Activated naive CD8-positive, alpha-beta T cell treated with anti-CD3 and anti-CD28 coated beads, Interleukin-2, amount 50 U/mL, for 24 hours (primary cell): ENCODE results near the gene RRP36.
A peak's percentile ranks its signal among the peaks of the same experiment; 100 is the strongest.
"Not testable (repeated sequence)": the region's sequence is repeated elsewhere in the genome, so short reads cannot be mapped to it uniquely, and the experiment has no call there.

ENCODE experiments used
- ATAC-seq: fragments of 150-1000 bp; cut with Tn5 transposase; one replicate; pipeline ENCODE4 v1.10.0; 2021
- DNase-seq: peaks from one replicate; pipeline ENCODE4 v3.0.0; 2021
- H3K27ac Mint-ChIP-seq: one replicate; pipeline ENCODE4 v1.8.0; 2021; ENCODE audit warnings: mild to moderate bottlenecking, mixed read lengths
- H3K27me3 Mint-ChIP-seq: one replicate; pipeline ENCODE4 v1.8.0; 2021; ENCODE audit warnings: mixed read lengths
- H3K36me3 Mint-ChIP-seq: one replicate; pipeline ENCODE4 v1.8.0; 2021; ENCODE audit warnings: low read depth, mixed read lengths
- H3K4me1 Mint-ChIP-seq: one replicate; pipeline ENCODE4 v1.8.0; 2021; ENCODE audit warnings: mixed read lengths
- H3K4me3 Mint-ChIP-seq: one replicate; pipeline ENCODE4 v1.8.0; 2021; ENCODE audit warnings: mild to moderate bottlenecking, moderate library complexity, mixed read lengths
- H3K9me3 Mint-ChIP-seq: one replicate; pipeline ENCODE4 v1.8.0; 2021; ENCODE audit warnings: mixed read lengths

Gene RRP36

GRCh38 chr6:43037706-43038105 lies 16.3 kb downstream of the RRP36 start:
- DNase-seq (no peak), ATAC-seq (no peak)
- Mint-ChIP-seq H3K9me3 (no peaks in the 10 kb centered on the region), H3K36me3 (peaks cover 37% of the 10 kb centered on the region), H3K4me3 (no peak overlapping the region), H3K4me1 (no peaks in the 10 kb centered on the region), H3K27ac (no peak overlapping the region), H3K27me3 (no peaks in the 10 kb centered on the region)

DNA sequence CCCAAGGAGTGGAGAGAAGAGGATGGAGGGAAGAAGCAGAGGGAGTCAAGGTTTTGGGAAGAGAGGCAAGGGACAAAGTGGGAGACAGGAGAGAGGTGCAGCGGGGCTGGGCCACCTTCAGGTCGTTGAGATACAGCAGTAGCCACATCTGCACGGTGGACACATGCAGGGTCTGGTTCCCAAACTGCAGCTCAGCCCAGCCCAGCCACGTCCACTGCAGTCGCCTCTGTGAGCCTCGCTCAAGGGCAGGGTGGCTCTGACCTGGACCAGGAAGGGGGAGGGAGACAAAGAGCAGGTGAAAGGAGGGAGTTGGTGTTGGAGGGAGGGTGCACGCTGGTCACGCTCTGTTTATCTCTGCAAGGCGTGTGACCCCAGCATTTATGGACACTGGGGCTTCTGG lies 17.3 kb downstream of the RRP36 start:
- no peak for ATAC-seq
- no peaks in the 10 kb centered on the region for H3K27me3 Mint-ChIP-seq
- peaks cover 31% of the 10 kb centered on the region for H3K36me3 Mint-ChIP-seq
- no peak overlapping the region for H3K4me3 Mint-ChIP-seq
- no peaks in the 10 kb centered on the region for H3K4me1 Mint-ChIP-seq
- no peak for DNase-seq
- H3K9me3 Mint-ChIP-seq: no peaks in the 10 kb centered on the region
- H3K27ac Mint-ChIP-seq: no peak overlapping the region

DNA sequence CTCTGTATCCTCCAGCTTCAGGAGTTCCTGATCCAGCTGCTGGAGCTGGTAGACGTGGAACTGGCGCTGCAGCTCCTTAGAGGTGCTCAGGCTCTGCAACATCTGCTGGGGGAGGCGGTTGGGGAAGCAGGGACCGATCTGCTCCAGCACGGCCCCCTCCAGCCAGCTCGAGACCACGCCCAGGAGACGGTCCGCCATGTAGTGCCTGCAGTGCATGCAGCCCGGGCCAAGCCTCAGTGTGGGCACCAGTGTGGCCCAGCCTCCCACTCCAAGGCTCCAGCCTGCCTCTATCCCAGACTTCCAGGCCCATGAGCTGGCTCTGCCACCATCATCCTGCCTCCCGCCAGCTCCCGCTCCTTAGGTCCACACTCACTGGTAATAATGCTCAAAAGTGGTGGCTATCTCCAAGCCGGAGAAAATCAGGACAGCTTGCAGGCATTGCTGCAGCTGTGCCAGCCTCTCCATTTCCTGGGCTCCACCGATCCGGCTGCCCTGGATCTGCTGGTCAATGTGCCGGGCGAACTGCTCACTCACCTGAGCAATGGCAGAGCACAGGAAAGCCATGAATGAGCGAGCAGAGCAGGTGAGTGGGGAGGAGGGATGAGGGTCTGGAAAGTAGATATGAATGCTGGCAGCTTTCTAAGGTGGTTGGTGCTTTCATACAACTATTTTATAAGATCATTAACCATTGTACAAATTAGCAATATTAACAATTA lies 19.3 kb downstream of the RRP36 start:
- H3K27ac Mint-ChIP-seq: no peak overlapping the region
- H3K36me3 Mint-ChIP-seq: peaks cover 28% of the 10 kb centered on the region
- H3K27me3 Mint-ChIP-seq: no peaks in the 10 kb centered on the region
- H3K9me3 Mint-ChIP-seq: no peaks in the 10 kb centered on the region
- ATAC-seq (no peak), DNase-seq (no peak)
- H3K4me3 Mint-ChIP-seq: no peak overlapping the region
- no peaks in the 10 kb centered on the region for H3K4me1 Mint-ChIP-seq

DNA sequence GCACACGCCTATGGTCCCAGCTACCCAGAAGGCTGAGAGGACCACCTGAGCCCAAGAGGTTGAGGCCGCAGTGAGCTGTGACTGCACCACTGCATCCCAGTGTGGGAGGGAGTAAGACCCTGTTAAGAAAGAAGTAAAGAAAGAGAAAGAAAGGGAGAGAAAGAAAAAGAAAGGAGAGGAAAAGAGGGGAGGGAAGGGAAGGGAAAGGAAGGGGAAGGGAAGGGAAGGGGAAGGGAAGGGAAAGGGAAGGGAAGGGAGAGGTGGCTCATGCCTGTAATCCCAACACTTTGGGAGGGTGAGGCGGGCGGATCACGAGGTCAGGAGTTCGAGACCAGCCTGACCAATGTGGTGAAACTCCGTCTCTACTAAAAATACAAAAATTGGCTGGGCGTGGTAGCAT lies 20.1 kb downstream of the RRP36 start:
- H3K36me3 Mint-ChIP-seq: peaks cover 30% of the 10 kb centered on the region
- H3K4me3 Mint-ChIP-seq, H3K4me1 Mint-ChIP-seq, H3K27me3 Mint-ChIP-seq, H3K9me3 Mint-ChIP-seq, ATAC-seq, H3K27ac Mint-ChIP-seq, DNase-seq: not testable (repeated sequence)

- peaks cover 22% of the 10 kb centered on the region for H3K36me3 Mint-ChIP-seq
These were observed 21.9 kb downstream of the RRP36 start for GRCh38 chr6:43043310-43043709.

GRCh38 chr6:43045371-43045930 lies 24.0 kb downstream of the RRP36 start:
- no peak overlapping the region for H3K27ac Mint-ChIP-seq
- no peak for ATAC-seq
- no peak for DNase-seq

More at GRCh38 chr6:43043310-43043709, 21.9 kb downstream of the RRP36 start:
- H3K27me3 Mint-ChIP-seq: no peaks in the 10 kb centered on the region
- H3K9me3 Mint-ChIP-seq: no peaks in the 10 kb centered on the region
- no peak overlapping the region for H3K27ac Mint-ChIP-seq
- no peak overlapping the region for H3K4me3 Mint-ChIP-seq
- DNase-seq (no peak), ATAC-seq (no peak)
- H3K4me1 Mint-ChIP-seq: no peaks in the 10 kb centered on the region

GRCh38 chr6:43047998-43048397 lies 26.6 kb downstream of the RRP36 start:
- peaks cover 20% of the 10 kb centered on the region for H3K36me3 Mint-ChIP-seq

More at GRCh38 chr6:43045371-43045930, 24.0 kb downstream of the RRP36 start:
- no peaks in the 10 kb centered on the region for H3K27me3 Mint-ChIP-seq
- H3K4me3 Mint-ChIP-seq: no peak overlapping the region
- H3K9me3 Mint-ChIP-seq: no peaks in the 10 kb centered on the region
- H3K36me3 Mint-ChIP-seq: peaks cover 22% of the 10 kb centered on the region
- peaks cover under 1% of the 10 kb centered on the region for H3K4me1 Mint-ChIP-seq

DNA sequence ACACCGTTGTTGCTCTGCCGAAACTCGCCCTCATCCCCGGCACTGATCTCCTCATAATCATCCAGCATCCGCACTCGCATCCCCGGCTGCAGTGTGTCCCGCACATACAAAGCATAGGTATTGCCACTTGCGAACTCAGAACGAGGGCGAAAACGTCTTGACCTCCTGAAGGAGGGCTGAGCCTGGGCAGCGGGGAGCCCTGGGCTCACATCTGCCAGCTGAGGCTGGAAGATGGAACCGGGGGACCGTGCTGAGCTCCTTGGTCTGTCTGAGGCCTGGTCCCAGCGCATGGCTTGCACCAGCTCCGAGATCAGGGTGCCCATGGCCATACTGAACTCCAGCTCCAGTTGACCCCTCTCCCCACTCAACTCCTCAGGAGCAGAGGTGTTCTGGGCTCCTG lies 29.6 kb downstream of the RRP36 start:
- H3K36me3 Mint-ChIP-seq: peaks cover 33% of the 10 kb centered on the region

More at GRCh38 chr6:43047998-43048397, 26.6 kb downstream of the RRP36 start:
- no peaks in the 10 kb centered on the region for H3K9me3 Mint-ChIP-seq
- ATAC-seq (no peak), DNase-seq (no peak)
- H3K4me1 Mint-ChIP-seq: peaks cover 19% of the 10 kb centered on the region
- no peaks in the 10 kb centered on the region for H3K27me3 Mint-ChIP-seq
- no peak overlapping the region for H3K27ac Mint-ChIP-seq
- H3K4me3 Mint-ChIP-seq: no peak overlapping the region

DNA sequence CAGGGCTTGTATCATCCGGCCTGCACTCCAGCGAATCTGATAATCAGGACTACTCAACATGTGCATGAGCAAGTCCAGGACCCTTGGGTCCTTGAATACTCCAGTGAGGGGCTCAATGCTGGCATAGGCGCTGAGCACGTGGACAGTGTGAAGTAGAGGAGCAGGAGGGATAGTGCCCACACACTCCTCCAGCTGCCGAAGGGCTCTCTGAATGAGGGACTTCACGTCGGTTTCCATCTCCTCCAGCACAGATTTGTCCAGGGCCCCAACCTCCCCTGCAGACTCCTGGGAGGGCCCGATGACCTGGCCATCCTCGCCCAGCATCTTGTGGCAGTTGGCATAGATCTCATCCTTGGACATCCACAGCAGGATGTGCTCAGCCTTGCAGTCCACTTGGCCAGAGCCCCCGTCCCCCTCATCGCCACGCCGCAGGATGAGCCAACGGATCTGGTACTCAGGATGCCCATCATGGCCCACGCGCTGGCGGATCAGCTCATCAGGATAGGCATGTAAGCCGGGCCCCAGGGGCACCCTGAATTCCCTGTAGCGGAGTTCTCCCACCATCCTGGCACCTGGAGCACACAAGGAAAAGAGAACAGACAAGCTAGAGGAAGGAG lies 30.9 kb downstream of the RRP36 start:
- no peak for ATAC-seq
- peaks cover 33% of the 10 kb centered on the region for H3K4me1 Mint-ChIP-seq

More for the DNA sequence above, 29.6 kb downstream of the RRP36 start:
- Mint-ChIP-seq H3K4me1 (peaks cover 29% of the 10 kb centered on the region), H3K27me3 (no peaks in the 10 kb centered on the region), H3K27ac (no peak overlapping the region), H3K9me3 (no peaks in the 10 kb centered on the region), H3K4me3 (no peak overlapping the region)
- DNase-seq (no peak), ATAC-seq (no peak)

GRCh38 chr6:43052842-43053544 lies 31.6 kb downstream of the RRP36 start:
- H3K4me3 Mint-ChIP-seq: peak overlapping the region; percentile 97
- peaks cover 35% of the 10 kb centered on the region for H3K36me3 Mint-ChIP-seq
- H3K9me3 Mint-ChIP-seq: no peaks in the 10 kb centered on the region
- peak overlapping the region; percentile 97 for H3K27ac Mint-ChIP-seq
- ATAC-seq (peak; percentile 14), DNase-seq (peak; percentile 31)
- H3K4me1 Mint-ChIP-seq: peaks cover 39% of the 10 kb centered on the region
- H3K27me3 Mint-ChIP-seq: no peaks in the 10 kb centered on the region

More for the DNA sequence above, 30.9 kb downstream of the RRP36 start:
- Mint-ChIP-seq H3K27me3 (no peaks in the 10 kb centered on the region), H3K27ac (peak overlapping the region; percentile 97), H3K36me3 (peaks cover 32% of the 10 kb centered on the region), H3K4me3 (peak overlapping the region; percentile 97), H3K9me3 (no peaks in the 10 kb centered on the region)
- no peak for DNase-seq

DNA sequence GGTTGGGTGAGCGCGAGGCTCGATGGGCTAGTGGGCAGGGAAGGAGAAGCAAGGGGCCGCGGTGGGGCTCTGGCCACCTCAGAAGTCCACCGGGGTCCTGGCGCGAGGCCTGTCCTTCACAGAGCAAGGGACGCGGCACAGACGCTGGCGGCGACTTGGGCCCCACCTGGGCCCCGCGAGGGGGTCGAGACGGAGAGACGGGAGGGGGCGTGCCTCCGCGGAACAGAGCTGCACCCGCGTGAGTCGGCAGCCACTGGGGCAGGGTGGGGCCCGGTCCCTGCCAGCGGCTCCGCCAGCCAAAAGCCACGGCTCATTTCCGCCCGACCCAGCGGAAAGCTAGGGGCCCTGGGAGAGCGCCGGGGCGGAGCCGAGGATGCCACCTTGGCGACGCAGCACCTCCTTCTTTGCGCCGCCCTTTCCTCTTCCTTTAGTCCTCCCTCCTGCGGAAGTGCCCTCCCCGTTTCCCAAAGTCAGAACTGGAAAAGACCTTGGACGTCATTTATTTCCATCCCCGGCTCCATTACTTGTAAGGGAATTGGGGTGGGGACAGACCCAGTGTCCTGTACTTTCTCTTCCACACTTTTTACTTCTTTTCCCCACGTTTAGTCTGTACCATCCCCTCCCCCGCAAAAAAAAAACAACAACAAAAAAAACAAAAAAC lies 32.3 kb downstream of the RRP36 start, which contains the start of gene CUL7:
Gene CUL7 (minus strand): TSS at position 307 of the 661 bp plus-strand sequence. CDS start 1,063 bp downstream, outside the sequence.
- no peaks in the 10 kb centered on the region for H3K27me3 Mint-ChIP-seq
- ATAC-seq (peak; percentile 99), DNase-seq (peak; percentile 92)
- peaks cover 36% of the 10 kb centered on the region for H3K36me3 Mint-ChIP-seq
- H3K9me3 Mint-ChIP-seq: no peaks in the 10 kb centered on the region
- H3K4me1 Mint-ChIP-seq: peaks cover 45% of the 10 kb centered on the region
- peak within 1 kb of the TSS; percentile 97 for H3K27ac Mint-ChIP-seq
- peak within 1 kb of the TSS; percentile 97 for H3K4me3 Mint-ChIP-seq

DNA sequence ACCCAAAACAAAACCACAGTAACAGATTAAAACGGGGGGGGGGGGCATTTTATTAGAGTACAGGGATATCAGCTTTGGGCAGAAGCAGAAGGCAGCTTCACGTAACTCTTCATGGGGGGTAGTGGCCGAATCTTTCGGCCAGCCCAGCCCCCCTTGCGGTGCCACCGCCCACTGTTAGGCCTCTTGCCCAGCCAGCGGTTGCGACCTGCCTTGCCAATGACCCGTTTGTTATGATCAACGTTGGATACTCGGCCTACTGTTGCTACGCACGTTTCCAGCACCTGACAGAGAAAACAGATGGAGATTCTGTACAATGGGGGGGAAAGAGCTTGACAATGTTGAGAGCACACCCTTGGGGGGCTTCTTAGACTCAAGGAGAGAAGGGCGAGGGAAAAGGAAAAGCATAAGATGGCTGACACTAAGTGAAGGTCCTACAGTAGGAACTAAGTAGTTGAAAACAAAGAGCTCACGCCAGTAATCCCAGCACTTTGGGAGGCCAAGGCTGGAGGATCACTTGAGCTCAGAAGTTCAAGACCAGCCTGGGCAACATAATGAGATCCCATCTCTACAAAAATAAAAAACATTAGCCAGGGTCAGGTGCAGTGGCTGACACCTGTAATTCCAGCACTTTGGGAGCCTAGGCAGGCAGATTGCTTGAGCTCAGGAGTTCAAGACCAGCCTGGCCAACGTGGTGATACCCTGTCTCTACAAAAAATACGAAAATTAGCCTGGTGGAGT lies 33.0 kb downstream of the RRP36 start:
- Mint-ChIP-seq H3K4me1 (peaks cover 46% of the 10 kb centered on the region), H3K36me3 (peaks cover 35% of the 10 kb centered on the region), H3K4me3 (peak overlapping the region; percentile 97), H3K27ac (peak overlapping the region; percentile 97), H3K27me3 (no peaks in the 10 kb centered on the region), H3K9me3 (no peaks in the 10 kb centered on the region)
- DNase-seq (no peak), ATAC-seq (no peak)

GRCh38 chr6:43055966-43056365 lies 34.5 kb downstream of the RRP36 start:
- Mint-ChIP-seq H3K9me3 (no peaks in the 10 kb centered on the region), H3K36me3 (peaks cover 30% of the 10 kb centered on the region), H3K4me3 (no peak overlapping the region), H3K4me1 (peaks cover 53% of the 10 kb centered on the region), H3K27ac (no peak overlapping the region), H3K27me3 (no peaks in the 10 kb centered on the region)
- DNase-seq (no peak), ATAC-seq (no peak)
